ENCODE results near the gene STH.
A peak's percentile ranks its signal among the peaks of the same experiment; 100 is the strongest.
"Not testable (repeated sequence)": the region's sequence is repeated elsewhere in the genome, so short reads cannot be mapped to it uniquely, and the experiment has no call there.

Gene STH

DNA sequence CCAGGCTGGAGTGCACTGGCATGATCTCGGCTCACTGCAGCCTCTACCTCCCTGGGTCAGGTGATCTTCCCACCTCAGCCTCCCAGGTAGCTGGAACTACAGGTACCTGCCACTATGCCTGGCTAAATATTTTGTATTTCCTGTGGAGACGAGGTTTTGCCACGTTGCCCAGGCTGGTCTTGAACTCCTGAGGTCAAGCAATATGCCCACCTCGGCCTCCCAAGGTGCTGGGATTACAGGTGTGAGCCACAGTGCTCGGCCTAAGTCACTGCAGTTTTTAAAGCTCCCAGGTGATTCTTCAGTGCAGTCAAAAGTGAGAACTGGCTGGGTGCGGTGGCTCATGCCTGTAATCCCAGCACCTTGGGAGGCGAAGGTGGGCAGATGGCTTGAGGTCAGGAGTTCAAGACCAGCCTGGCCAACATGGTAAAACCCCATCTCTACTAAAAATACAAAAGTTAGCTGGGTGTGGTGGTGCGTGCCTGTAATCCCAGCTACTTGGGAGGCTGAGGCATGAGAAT lies 20.4 kb downstream of the STH start:
- not testable (repeated sequence) for H3K9me3 Mint-ChIP-seq, ATAC-seq, H3K27me3 Mint-ChIP-seq, H3K4me3 Mint-ChIP-seq
- peaks cover 41% of the 10 kb centered on the region for H3K4me1 Mint-ChIP-seq
- H3K36me3 Mint-ChIP-seq = peaks cover 25% of the 10 kb centered on the region
- peak overlapping the region; percentile 98 for H3K27ac Mint-ChIP-seq

DNA sequence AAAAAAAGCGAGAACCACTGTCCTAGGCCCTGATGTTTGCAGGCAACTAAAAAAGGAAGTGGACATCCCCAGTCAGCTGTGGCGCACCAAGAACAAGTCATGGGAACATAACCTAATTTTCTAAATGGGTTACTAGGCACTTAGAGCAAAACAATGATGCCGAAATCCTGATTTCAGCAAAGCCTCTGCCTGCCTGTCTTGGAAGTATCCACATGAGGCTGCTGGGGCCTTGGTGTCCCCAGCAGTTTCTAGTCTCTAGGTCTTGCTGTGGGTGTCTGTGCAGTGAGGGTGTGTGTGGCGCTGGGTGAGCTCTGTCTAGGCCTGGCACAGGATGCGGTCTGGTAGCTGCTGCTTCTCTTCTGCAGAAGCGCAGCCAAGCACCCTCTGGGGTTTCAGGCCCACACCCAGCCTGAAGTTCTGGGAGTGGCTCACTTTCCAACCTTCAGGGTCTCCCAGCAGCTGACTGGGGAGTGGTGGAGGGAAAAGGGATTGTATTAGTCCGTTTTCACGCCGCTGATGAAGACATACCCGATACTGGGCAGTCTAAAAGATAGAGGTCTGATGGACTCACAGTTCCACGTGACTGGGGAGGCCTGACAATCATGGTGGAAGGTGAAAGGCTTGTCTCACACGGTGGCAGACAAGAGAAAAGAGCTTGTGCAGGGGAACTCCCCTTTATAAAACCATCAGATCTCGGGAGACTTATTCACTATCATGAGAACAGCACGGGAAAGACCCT lies 21.1 kb downstream of the STH start:
- no peaks in the 10 kb centered on the region for H3K9me3 Mint-ChIP-seq
- H3K4me1 Mint-ChIP-seq = peaks cover 48% of the 10 kb centered on the region
- H3K4me3 Mint-ChIP-seq = peak overlapping the region; percentile 46
- H3K36me3 Mint-ChIP-seq = peaks cover 25% of the 10 kb centered on the region
- peak overlapping the region; percentile 98 for H3K27ac Mint-ChIP-seq
- peak; percentile 99 for ATAC-seq
- no peaks in the 10 kb centered on the region for H3K27me3 Mint-ChIP-seq

DNA sequence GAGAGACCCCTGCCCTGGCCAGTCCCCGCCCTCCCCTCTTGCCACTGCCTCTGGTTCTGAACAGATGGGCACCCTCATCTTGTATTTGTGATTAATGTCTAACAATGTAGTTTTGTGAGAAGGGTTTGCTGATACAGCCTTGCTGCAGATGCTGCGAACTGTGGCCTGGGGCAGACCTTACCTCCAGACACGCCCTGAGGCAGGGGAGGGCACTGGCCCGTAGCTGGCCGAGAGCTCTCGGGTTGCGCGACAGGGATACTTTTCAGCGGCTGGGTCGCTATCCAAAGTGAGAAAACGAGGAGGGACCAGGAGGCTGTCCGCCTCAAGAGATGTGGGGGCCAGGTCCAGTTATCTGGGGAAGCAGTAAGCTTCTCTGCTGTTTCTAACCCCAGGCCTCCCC lies 21.9 kb downstream of the STH start:
- peak overlapping the region; percentile 98 for H3K27ac Mint-ChIP-seq

DNA sequence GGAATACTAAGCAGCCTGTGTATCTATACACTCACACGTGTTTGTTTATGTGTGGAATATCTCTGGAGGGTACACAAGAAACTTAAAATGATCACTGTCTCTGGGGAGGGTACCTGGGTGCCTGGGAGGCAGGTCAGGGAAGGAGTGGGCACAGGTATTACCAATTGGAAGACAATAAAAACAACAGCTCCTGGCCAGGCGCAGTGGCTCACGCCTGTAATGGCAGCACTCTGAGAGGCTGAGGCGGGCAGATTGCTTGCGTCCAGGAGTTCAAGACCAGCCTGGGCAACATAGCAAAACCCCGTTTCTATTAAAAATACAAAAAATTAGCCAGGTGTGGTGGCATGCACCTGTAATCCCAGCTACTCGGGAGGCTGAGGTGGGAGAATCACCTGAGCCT lies 24.3 kb downstream of the STH start:
- H3K27ac Mint-ChIP-seq = peak overlapping the region; percentile 97
- H3K4me3 Mint-ChIP-seq, H3K9me3 Mint-ChIP-seq, H3K27me3 Mint-ChIP-seq, ATAC-seq: not testable (repeated sequence)
- H3K36me3 Mint-ChIP-seq = peaks cover 37% of the 10 kb centered on the region
- peaks cover 78% of the 10 kb centered on the region for H3K4me1 Mint-ChIP-seq

More for the DNA sequence above, 21.9 kb downstream of the STH start:
- no peaks in the 10 kb centered on the region for H3K9me3 Mint-ChIP-seq
- no peaks in the 10 kb centered on the region for H3K27me3 Mint-ChIP-seq
- no peak overlapping the region for H3K4me3 Mint-ChIP-seq
- H3K36me3 Mint-ChIP-seq = peaks cover 34% of the 10 kb centered on the region
- no peak for ATAC-seq
- peaks cover 56% of the 10 kb centered on the region for H3K4me1 Mint-ChIP-seq

DNA sequence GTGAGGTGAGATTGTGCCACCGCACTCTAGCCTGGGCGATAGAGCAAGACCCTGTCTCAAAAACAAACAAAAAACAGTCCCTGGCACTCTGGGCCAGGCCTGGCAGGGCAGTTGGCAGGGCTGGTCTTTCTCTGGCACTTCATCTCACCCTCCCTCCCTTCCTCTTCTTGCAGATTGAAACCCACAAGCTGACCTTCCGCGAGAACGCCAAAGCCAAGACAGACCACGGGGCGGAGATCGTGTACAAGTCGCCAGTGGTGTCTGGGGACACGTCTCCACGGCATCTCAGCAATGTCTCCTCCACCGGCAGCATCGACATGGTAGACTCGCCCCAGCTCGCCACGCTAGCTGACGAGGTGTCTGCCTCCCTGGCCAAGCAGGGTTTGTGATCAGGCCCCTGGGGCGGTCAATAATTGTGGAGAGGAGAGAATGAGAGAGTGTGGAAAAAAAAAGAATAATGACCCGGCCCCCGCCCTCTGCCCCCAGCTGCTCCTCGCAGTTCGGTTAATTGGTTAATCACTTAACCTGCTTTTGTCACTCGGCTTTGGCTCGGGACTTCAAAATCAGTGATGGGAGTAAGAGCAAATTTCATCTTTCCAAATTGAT lies 24.8 kb downstream of the STH start:
- H3K27me3 Mint-ChIP-seq = no peaks in the 10 kb centered on the region
- peaks cover 32% of the 10 kb centered on the region for H3K36me3 Mint-ChIP-seq
- no peaks in the 10 kb centered on the region for H3K9me3 Mint-ChIP-seq
- H3K4me3 Mint-ChIP-seq = no peak overlapping the region
- no peak for ATAC-seq
- peaks cover 78% of the 10 kb centered on the region for H3K4me1 Mint-ChIP-seq
- peak overlapping the region; percentile 97 for H3K27ac Mint-ChIP-seq

DNA sequence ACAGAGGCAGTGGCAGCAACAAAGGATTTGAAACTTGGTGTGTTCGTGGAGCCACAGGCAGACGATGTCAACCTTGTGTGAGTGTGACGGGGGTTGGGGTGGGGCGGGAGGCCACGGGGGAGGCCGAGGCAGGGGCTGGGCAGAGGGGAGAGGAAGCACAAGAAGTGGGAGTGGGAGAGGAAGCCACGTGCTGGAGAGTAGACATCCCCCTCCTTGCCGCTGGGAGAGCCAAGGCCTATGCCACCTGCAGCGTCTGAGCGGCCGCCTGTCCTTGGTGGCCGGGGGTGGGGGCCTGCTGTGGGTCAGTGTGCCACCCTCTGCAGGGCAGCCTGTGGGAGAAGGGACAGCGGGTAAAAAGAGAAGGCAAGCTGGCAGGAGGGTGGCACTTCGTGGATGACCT lies 25.5 kb downstream of the STH start:
- peaks cover 38% of the 10 kb centered on the region for H3K36me3 Mint-ChIP-seq
- peaks cover 79% of the 10 kb centered on the region for H3K4me1 Mint-ChIP-seq
- no peak for ATAC-seq

DNA sequence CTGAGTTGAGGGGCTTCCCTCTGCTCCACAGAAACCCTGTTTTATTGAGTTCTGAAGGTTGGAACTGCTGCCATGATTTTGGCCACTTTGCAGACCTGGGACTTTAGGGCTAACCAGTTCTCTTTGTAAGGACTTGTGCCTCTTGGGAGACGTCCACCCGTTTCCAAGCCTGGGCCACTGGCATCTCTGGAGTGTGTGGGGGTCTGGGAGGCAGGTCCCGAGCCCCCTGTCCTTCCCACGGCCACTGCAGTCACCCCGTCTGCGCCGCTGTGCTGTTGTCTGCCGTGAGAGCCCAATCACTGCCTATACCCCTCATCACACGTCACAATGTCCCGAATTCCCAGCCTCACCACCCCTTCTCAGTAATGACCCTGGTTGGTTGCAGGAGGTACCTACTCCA lies 26.0 kb downstream of the STH start:
- Mint-ChIP-seq H3K27ac (peak overlapping the region; percentile 97), H3K4me1 (peaks cover 78% of the 10 kb centered on the region), H3K36me3 (peaks cover 43% of the 10 kb centered on the region), H3K9me3 (no peaks in the 10 kb centered on the region), H3K4me3 (no peak overlapping the region), H3K27me3 (no peaks in the 10 kb centered on the region)
- ATAC-seq = no peak

More for the DNA sequence above, 25.5 kb downstream of the STH start:
- no peak overlapping the region for H3K4me3 Mint-ChIP-seq
- H3K9me3 Mint-ChIP-seq = no peaks in the 10 kb centered on the region
- peak overlapping the region; percentile 97 for H3K27ac Mint-ChIP-seq
- H3K27me3 Mint-ChIP-seq = no peaks in the 10 kb centered on the region

DNA sequence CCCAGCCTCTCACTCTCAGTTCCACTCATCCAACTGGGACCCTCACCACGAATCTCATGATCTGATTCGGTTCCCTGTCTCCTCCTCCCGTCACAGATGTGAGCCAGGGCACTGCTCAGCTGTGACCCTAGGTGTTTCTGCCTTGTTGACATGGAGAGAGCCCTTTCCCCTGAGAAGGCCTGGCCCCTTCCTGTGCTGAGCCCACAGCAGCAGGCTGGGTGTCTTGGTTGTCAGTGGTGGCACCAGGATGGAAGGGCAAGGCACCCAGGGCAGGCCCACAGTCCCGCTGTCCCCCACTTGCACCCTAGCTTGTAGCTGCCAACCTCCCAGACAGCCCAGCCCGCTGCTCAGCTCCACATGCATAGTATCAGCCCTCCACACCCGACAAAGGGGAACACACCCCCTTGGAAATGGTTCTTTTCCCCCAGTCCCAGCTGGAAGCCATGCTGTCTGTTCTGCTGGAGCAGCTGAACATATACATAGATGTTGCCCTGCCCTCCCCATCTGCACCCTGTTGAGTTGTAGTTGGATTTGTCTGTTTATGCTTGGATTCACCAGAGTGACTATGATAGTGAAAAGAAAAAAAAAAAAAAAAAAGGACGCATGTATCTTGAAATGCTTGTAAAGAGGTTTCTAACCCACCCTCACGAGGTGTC lies 26.6 kb downstream of the STH start:
- Mint-ChIP-seq H3K27ac (peak overlapping the region; percentile 97), H3K9me3 (no peaks in the 10 kb centered on the region), H3K27me3 (no peaks in the 10 kb centered on the region), H3K4me3 (peak overlapping the region; percentile 35), H3K36me3 (peaks cover 48% of the 10 kb centered on the region), H3K4me1 (peaks cover 78% of the 10 kb centered on the region)
- ATAC-seq = no peak

DNA sequence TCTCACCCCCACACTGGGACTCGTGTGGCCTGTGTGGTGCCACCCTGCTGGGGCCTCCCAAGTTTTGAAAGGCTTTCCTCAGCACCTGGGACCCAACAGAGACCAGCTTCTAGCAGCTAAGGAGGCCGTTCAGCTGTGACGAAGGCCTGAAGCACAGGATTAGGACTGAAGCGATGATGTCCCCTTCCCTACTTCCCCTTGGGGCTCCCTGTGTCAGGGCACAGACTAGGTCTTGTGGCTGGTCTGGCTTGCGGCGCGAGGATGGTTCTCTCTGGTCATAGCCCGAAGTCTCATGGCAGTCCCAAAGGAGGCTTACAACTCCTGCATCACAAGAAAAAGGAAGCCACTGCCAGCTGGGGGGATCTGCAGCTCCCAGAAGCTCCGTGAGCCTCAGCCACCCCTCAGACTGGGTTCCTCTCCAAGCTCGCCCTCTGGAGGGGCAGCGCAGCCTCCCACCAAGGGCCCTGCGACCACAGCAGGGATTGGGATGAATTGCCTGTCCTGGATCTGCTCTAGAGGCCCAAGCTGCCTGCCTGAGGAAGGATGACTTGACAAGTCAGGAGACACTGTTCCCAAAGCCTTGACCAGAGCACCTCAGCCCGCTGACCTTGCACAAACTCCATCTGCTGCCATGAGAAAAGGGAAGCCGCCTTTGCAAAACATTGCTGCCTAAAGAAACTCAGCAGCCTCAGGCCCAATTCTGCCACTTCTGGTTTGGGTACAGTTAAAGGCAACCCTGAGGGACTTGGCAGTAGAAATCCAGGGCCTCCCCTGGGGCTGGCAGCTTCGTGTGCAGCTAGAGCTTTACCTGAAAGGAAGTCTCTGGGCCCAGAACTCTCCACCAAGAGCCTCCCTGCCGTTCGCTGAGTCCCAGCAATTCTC lies 27.4 kb downstream of the STH start:
- peak; percentile 66 for ATAC-seq
- Mint-ChIP-seq H3K4me1 (peaks cover 71% of the 10 kb centered on the region), H3K36me3 (peaks cover 56% of the 10 kb centered on the region), H3K4me3 (peak overlapping the region; percentile 35), H3K27ac (peak overlapping the region; percentile 97), H3K27me3 (no peaks in the 10 kb centered on the region), H3K9me3 (no peaks in the 10 kb centered on the region)

DNA sequence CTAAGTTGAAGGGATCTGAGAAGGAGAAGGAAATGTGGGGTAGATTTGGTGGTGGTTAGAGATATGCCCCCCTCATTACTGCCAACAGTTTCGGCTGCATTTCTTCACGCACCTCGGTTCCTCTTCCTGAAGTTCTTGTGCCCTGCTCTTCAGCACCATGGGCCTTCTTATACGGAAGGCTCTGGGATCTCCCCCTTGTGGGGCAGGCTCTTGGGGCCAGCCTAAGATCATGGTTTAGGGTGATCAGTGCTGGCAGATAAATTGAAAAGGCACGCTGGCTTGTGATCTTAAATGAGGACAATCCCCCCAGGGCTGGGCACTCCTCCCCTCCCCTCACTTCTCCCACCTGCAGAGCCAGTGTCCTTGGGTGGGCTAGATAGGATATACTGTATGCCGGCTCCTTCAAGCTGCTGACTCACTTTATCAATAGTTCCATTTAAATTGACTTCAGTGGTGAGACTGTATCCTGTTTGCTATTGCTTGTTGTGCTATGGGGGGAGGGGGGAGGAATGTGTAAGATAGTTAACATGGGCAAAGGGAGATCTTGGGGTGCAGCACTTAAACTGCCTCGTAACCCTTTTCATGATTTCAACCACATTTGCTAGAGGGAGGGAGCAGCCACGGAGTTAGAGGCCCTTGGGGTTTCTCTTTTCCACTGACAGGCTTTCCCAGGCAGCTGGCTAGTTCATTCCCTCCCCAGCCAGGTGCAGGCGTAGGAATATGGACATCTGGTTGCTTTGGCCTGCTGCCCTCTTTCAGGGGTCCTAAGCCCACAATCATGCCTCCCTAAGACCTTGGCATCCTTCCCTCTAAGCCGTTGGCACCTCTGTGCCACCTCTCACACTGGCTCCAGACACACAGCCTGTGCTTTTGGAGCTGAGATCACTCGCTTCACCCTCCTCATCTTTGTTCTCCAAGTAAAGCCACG lies 28.3 kb downstream of the STH start:
- ATAC-seq = no peak
- peaks cover 71% of the 10 kb centered on the region for H3K4me1 Mint-ChIP-seq
- H3K9me3 Mint-ChIP-seq = no peaks in the 10 kb centered on the region
- H3K36me3 Mint-ChIP-seq = peaks cover 65% of the 10 kb centered on the region
- no peaks in the 10 kb centered on the region for H3K27me3 Mint-ChIP-seq
- peak overlapping the region; percentile 97 for H3K27ac Mint-ChIP-seq
- peak overlapping the region; percentile 18 for H3K4me3 Mint-ChIP-seq

DNA sequence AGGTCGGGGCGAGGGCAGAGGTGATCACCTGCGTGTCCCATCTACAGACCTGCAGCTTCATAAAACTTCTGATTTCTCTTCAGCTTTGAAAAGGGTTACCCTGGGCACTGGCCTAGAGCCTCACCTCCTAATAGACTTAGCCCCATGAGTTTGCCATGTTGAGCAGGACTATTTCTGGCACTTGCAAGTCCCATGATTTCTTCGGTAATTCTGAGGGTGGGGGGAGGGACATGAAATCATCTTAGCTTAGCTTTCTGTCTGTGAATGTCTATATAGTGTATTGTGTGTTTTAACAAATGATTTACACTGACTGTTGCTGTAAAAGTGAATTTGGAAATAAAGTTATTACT lies 28.9 kb downstream of the STH start:
- peaks cover 65% of the 10 kb centered on the region for H3K4me1 Mint-ChIP-seq
- H3K9me3 Mint-ChIP-seq = no peaks in the 10 kb centered on the region
- no peak for ATAC-seq
- no peak overlapping the region for H3K4me3 Mint-ChIP-seq
- peak overlapping the region; percentile 97 for H3K27ac Mint-ChIP-seq
- H3K36me3 Mint-ChIP-seq = peaks cover 66% of the 10 kb centered on the region
- H3K27me3 Mint-ChIP-seq = no peaks in the 10 kb centered on the region

DNA sequence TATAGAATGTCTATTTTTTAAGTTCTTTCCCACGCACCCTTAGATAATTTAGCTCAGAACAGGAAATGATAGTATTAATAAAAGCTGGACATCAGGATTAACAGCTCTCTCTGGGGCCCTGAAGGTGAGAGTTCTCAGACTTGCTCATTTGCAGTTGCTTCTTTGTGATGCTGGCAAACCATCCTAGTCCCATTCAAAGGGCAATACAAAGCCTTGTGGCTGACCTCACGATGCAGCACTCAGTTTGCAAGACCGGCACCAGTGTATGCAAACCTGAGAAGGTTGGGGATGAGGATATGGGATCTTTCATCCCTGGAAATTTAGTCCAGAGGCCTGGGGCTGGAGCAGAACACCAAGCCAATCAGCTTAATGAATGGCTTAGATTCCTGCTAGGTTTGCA lies 29.3 kb downstream of the STH start:
- Mint-ChIP-seq H3K4me1 (peaks cover 61% of the 10 kb centered on the region), H3K27ac (peak overlapping the region; percentile 97), H3K36me3 (peaks cover 66% of the 10 kb centered on the region), H3K4me3 (no peak overlapping the region), H3K9me3 (no peaks in the 10 kb centered on the region), H3K27me3 (no peaks in the 10 kb centered on the region)
- no peak for ATAC-seq

DNA sequence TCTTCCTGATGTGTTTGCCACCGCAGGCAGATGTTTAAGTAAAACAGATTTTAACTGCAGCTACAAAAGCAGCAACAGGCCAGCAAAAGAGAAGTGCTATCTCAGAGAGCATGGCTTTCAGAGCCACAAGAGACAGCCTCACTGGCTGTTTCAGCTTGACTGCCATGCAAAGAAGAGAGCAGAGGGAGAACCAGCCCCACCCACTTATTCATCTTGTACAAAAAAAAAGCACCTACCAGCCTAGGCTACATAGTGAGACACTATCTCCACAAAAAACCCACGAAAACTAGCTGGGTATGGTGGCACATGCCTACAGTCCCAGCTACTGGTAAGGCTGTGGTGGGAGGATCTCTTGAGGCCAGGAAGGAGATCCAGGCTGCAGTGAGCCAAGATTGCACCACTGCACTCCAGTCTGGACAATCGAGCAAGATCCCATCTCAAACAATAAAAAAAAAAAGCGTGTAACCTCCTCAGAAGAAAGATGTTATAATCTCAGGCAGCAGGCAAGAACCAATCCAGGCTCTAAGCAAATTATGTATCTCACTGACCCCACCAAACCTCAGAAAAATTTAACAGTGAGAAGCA lies 30.0 kb downstream of the STH start:
- peak; percentile 88 for ATAC-seq
- Mint-ChIP-seq H3K4me3 (no peak overlapping the region), H3K27me3 (no peaks in the 10 kb centered on the region), H3K9me3 (no peaks in the 10 kb centered on the region), H3K4me1 (peaks cover 61% of the 10 kb centered on the region), H3K27ac (peak overlapping the region; percentile 97), H3K36me3 (peaks cover 66% of the 10 kb centered on the region)

DNA sequence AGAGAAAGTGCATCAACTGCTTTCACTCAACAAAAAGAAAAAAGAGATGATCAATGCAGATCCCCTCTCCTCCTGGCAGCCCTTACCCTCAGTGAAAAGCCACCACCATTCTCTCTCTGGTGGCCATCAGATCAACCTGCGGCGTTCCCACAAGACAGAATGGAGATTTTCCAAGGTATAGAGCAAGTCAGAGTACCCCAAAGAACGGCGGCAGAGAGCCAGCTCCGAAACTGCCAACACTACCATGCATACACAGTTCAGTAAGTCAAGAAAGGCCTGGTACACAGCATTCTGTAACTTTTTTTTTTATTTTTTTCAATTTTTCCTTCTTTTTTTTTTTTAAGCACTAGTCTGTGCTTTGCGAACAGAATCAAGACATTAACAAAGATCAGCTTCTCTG lies 30.6 kb downstream of the STH start:
- H3K27me3 Mint-ChIP-seq = no peaks in the 10 kb centered on the region
- peaks cover 62% of the 10 kb centered on the region for H3K4me1 Mint-ChIP-seq
- H3K4me3 Mint-ChIP-seq = no peak overlapping the region
- no peak for ATAC-seq
- peaks cover 70% of the 10 kb centered on the region for H3K36me3 Mint-ChIP-seq
- no peaks in the 10 kb centered on the region for H3K9me3 Mint-ChIP-seq
- H3K27ac Mint-ChIP-seq = peak overlapping the region; percentile 97
